HEK293T (cell line): ENCODE results near the gene QPCT.

ENCODE experiments used
- CTCF ChIA-PET: fragments of 350-600 bp; formaldehyde crosslinking; extraction: SDS; loops from one replicate; lab custom pipeline; 2021; ENCODE audit warnings: antibody characterized with exemption, inconsistent platforms; lab: Yijun Ruan, JAX
- POLR2A ChIA-PET: fragments of 350-600 bp; formaldehyde crosslinking; extraction: SDS; loops from one replicate; lab custom pipeline; 2020; ENCODE audit warnings: antibody characterized with exemption, inconsistent platforms; lab: Yijun Ruan, JAX
- DNase-seq: peaks from one replicate; pipeline ENCODE4 v3.0.0; 2012; ENCODE audit warnings: mixed read lengths; ENCODE audit errors: extremely low spot score
- ARNT ChIP-seq: fragments of 450-650 bp; IDR thresholded peaks from 2 replicates; pipeline ENCODE4 v1.6.1; 2017; ENCODE audit warnings: mild to moderate bottlenecking
- BHLHE40 ChIP-seq: fragments of 450-650 bp; IDR thresholded peaks from 2 replicates; pipeline ENCODE4 v1.6.1; 2016; ENCODE audit warnings: mild to moderate bottlenecking, moderate library complexity, borderline replicate concordance
- CTBP1 ChIP-seq: fragments of 450-650 bp; IDR thresholded peaks from 2 replicates; pipeline ENCODE4 v1.6.1; 2016; ENCODE audit warnings: borderline replicate concordance
- ELF4 ChIP-seq: fragments of 450-650 bp; IDR thresholded peaks from 2 replicates; pipeline ENCODE4 v1.6.1; 2017; ENCODE audit warnings: antibody characterized with exemption
- FOXA1 ChIP-seq: fragments of 450-650 bp; IDR thresholded peaks from 2 replicates; pipeline ENCODE4 v1.6.1; 2016; ENCODE audit warnings: mild to moderate bottlenecking
- FOXK2 ChIP-seq: fragments of 450-650 bp; IDR thresholded peaks from 2 replicates; pipeline ENCODE4 v1.6.1; 2016; ENCODE audit warnings: mild to moderate bottlenecking
- FOXM1 ChIP-seq: fragments of 450-650 bp; IDR thresholded peaks from 2 replicates; pipeline ENCODE4 v1.6.1; 2017; ENCODE audit warnings: mild to moderate bottlenecking, borderline replicate concordance
- HDGF ChIP-seq: fragments of 450-650 bp; IDR thresholded peaks from 2 replicates; pipeline ENCODE4 v1.6.1; 2017; ENCODE audit warnings: antibody characterized with exemption, borderline replicate concordance
- L3MBTL2 ChIP-seq: fragments of 450-650 bp; conservative IDR thresholded peaks from 2 replicates; pipeline ENCODE4 v1.6.1; 2016; ENCODE audit warnings: mild to moderate bottlenecking
- LEF1 ChIP-seq: fragments of 450-650 bp; IDR thresholded peaks from 2 replicates; pipeline ENCODE4 v1.6.1; 2017; ENCODE audit warnings: mild to moderate bottlenecking, borderline replicate concordance
- NFRKB ChIP-seq: fragments of 450-650 bp; IDR thresholded peaks from 2 replicates; pipeline ENCODE4 v1.6.1; 2016; ENCODE audit warnings: mild to moderate bottlenecking, moderate library complexity
- PKNOX1 ChIP-seq: fragments of 450-650 bp; IDR thresholded peaks from 2 replicates; pipeline ENCODE4 v1.6.1; 2016
- SP1 ChIP-seq: fragments of 450-650 bp; IDR thresholded peaks from 2 replicates; pipeline ENCODE4 v1.6.1; 2017
- SUZ12 ChIP-seq: fragments of 450-650 bp; IDR thresholded peaks from 2 replicates; pipeline ENCODE4 v1.6.1; 2016; ENCODE audit warnings: mild to moderate bottlenecking
- TARDBP ChIP-seq: fragments of 450-650 bp; IDR thresholded peaks from 2 replicates; pipeline ENCODE4 v1.6.1; 2016
- ZNF384 ChIP-seq: fragments of 450-650 bp; IDR thresholded peaks from 2 replicates; pipeline ENCODE4 v1.6.1; 2016

QPCT gene

DNA sequence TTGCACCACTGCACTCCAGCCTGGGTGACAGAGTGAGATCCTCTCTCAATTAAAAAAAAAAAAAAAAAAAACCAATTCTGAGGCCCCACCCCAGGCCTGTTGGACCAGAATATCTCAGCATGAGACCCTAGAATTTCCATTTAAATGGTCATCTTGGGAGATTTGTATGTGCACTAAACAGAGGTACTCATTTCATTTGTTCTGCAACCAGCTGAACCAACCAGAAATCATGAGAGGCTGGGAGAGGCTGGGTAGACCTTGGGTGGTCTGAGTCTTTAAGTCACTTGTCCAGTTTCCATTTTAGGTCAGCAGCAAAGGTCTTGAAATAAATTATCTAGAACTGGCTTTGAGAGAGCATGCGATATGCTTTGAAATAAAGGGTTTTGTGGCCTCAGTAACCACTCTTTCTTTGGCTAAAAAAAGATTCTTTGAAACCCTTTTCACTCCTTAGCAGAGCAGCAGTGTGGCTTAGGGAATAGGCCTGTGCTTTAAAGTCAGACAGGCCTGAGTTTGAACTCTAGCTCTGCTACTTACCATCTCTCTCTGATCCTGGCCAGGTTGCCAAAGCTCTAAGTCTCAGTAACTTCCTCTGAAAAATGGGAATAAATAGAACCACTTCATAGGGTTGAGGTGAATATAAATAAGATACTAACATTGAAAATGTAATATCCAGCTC, 52.6 kb downstream of the QPCT start:
- TF ChIP-seq BHLHE40 = no peak
- TF ChIP-seq L3MBTL2 = no peak
- no peak for TF ChIP-seq LEF1
- TF ChIP-seq TARDBP = no peak
- ChIA-PET CTCF (interaction anchor here (0.6 to 3.3 kb wide), 10 partner anchors 18 to 725 kb away, joined by 3 to 42 read pairs (median 6); no protein-coding TSS in a partner anchor), POLR2A (no interaction called here)
- DNase-seq = no peak

GRCh38 chr2:37398990-37399389, 54.6 kb downstream of the QPCT start:
- ChIA-PET POLR2A (no interaction called here), CTCF (interaction anchor here (0.9 to 1.2 kb wide), 3 partner anchors 15 to 478 kb away, joined by 3 read pairs; no protein-coding TSS in a partner anchor)
- DNase-seq = no peak
- TF ChIP-seq ELF4 (no peak), SP1 (no peak)

DNA sequence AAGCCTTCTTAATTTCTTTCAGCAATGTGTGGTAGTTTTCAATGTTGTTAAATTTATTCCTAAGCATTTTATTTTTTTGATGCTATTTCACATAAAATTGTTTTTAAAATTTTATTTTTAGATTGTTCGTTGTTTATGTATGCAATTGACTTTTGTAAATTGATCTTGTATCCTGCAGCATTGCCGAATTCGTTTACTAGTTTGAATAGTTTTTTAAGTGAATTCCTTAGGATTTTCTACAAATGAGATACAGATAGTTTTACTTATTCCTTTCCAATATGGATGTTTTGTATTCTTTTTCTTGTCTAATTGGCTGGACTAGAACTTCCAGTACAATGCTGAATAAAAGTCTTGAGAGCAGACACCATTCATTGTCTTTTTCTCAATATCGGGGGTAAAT, 55.6 kb downstream of the QPCT start:
- ChIA-PET CTCF (interaction anchor here (1.2 kb wide), 1 partner anchor 432 kb away, joined by 3 read pairs; no protein-coding TSS in a partner anchor), POLR2A (no interaction called here)

GRCh38 chr2:37402636-37403035, 58.2 kb downstream of the QPCT start:
- no peak for DNase-seq
- ChIA-PET POLR2A (no interaction called here), CTCF (no interaction called here)
- no peak for TF ChIP-seq LEF1
- no peak for TF ChIP-seq SUZ12
- no peak for TF ChIP-seq FOXA1
- TF ChIP-seq ZNF384 = no peak
- no peak for TF ChIP-seq CTBP1
- no peak for TF ChIP-seq L3MBTL2
- TF ChIP-seq PKNOX1 = no peak
- no peak for TF ChIP-seq TARDBP
- no peak for TF ChIP-seq SP1
- no peak for TF ChIP-seq NFRKB
- no peak for TF ChIP-seq BHLHE40
- no peak for TF ChIP-seq ELF4
- no peak for TF ChIP-seq HDGF
- TF ChIP-seq FOXM1 = no peak
- TF ChIP-seq FOXK2 = no peak
- no peak for TF ChIP-seq ARNT

More for the DNA sequence above, 55.6 kb downstream of the QPCT start:
- TF ChIP-seq NFRKB (no peak), FOXM1 (no peak), HDGF (no peak), LEF1 (no peak), ARNT (no peak), ELF4 (no peak), CTBP1 (no peak)
- DNase-seq = no peak

GRCh38 chr2:37405781-37406180, 61.4 kb downstream of the QPCT start:
- TF ChIP-seq ELF4 = no peak
- no peak for TF ChIP-seq FOXA1
- no peak for TF ChIP-seq CTBP1
- TF ChIP-seq FOXK2 = no peak
- no peak for TF ChIP-seq LEF1
- no peak for TF ChIP-seq HDGF
- no peak for TF ChIP-seq FOXM1
- TF ChIP-seq PKNOX1 = no peak
- no peak for TF ChIP-seq SP1
- no peak for TF ChIP-seq BHLHE40
- TF ChIP-seq ZNF384 = no peak
- TF ChIP-seq ARNT = no peak
- TF ChIP-seq TARDBP = no peak
- no peak for TF ChIP-seq NFRKB
- TF ChIP-seq L3MBTL2 = no peak
- no peak for TF ChIP-seq SUZ12
- no peak for DNase-seq
- ChIA-PET CTCF (interaction anchor here (0.6 to 1.8 kb wide), 4 partner anchors 9 to 471 kb away, joined by 3 to 6 read pairs (median 4); no protein-coding TSS in a partner anchor), POLR2A (no interaction called here)

- ChIA-PET POLR2A (no interaction called here), CTCF (interaction anchor here (0.8 to 1.0 kb wide), 2 partner anchors 16 to 465 kb away, joined by 3 read pairs; no protein-coding TSS in a partner anchor)
- DNase-seq = no peak
- TF ChIP-seq NFRKB = no peak
- no peak for TF ChIP-seq BHLHE40
- TF ChIP-seq ELF4 = no peak
- TF ChIP-seq SUZ12 = no peak
- no peak for TF ChIP-seq FOXM1
- no peak for TF ChIP-seq LEF1
- TF ChIP-seq CTBP1 = no peak
- no peak for TF ChIP-seq TARDBP
- no peak for TF ChIP-seq SP1
- no peak for TF ChIP-seq HDGF
- TF ChIP-seq FOXK2 = no peak
- no peak for TF ChIP-seq ZNF384
Observed at GRCh38 chr2:37412231-37412630, 67.8 kb downstream of the QPCT start.
